ENCODE results near the gene PLEKHJ1. TPM values are rescaled to one million over a fixed set of nuclear protein-coding genes. Genes with fewer than 3 reads are reported as not detected.

The PLEKHJ1 gene
- total and polyA plus RNA-seq, 2 of the 13 experiments (the other 11 are each of a cell fraction or from before 2014, with no cell fraction given), result 70.5 to 130 TPM

- TF ChIP-seq ZNF343 (CRISPR knock-in tag; IDR thresholded peaks at IDR 0.05) (no peak), HHEX (CRISPR knock-in tag; IDR thresholded peaks at IDR 0.05) (no peak), GRHL1 (CRISPR knock-in tag; conservative IDR thresholded peaks at IDR 0.05) (no peak), ZNF160 (CRISPR knock-in tag; IDR thresholded peaks at IDR 0.05) (no peak), ZNF790 (CRISPR knock-in tag; IDR thresholded peaks at IDR 0.05; ENCODE audit: borderline replicate concordance) (no peak), ZNF333 (CRISPR knock-in tag; IDR thresholded peaks at IDR 0.05; ENCODE audit: borderline replicate concordance) (0 out of 2 replicates have a peak, but pooled peaks have one; percentile 3), BRF2 (CRISPR knock-in tag; IDR thresholded peaks at IDR 0.05) (0 out of 2 replicates have a peak, but pooled peaks have one; percentile 8), ARNT2 (CRISPR knock-in tag; IDR thresholded peaks at IDR 0.05; ENCODE audit: low read depth) (no peak), AHR (CRISPR knock-in tag; IDR thresholded peaks at IDR 0.05) (no peak), ZBTB38 (CRISPR knock-in tag; IDR thresholded peaks at IDR 0.05) (peak; percentile 38; the same call in 1 of the 2 replicates), RFXANK (CRISPR knock-in tag; IDR thresholded peaks at IDR 0.05) (no peak), MEF2D (CRISPR knock-in tag; IDR thresholded peaks at IDR 0.05) (no peak), ZFP37 (CRISPR knock-in tag; IDR thresholded peaks at IDR 0.05; ENCODE audit: borderline replicate concordance) (no peak), EP300 (IDR thresholded peaks at IDR 0.05; ENCODE audit: low read depth in 2 of 2, low read length in 2 of 2) (no peak), EP300 (CRISPR knock-in tag; IDR thresholded peaks at IDR 0.05; ENCODE audit: borderline replicate concordance) (no peak), FOXO1 (CRISPR knock-in tag; IDR thresholded peaks at IDR 0.05) (no peak), ZNF549 (CRISPR knock-in tag; IDR thresholded peaks at IDR 0.05) (no peak), ZNF770 (CRISPR knock-in tag; IDR thresholded peaks at IDR 0.05) (peak; percentile 97), ZBTB2 (CRISPR knock-in tag; IDR thresholded peaks at IDR 0.05; ENCODE audit: low read depth) (no peak; the same call in 1 of the 2 replicates), TRIM24 (CRISPR knock-in tag; IDR thresholded peaks at IDR 0.05) (0 out of 2 replicates have a peak, but pooled peaks have one; percentile 32), FOXO4 (CRISPR knock-in tag; conservative IDR thresholded peaks at IDR 0.05) (no peak), PRMT3 (CRISPR knock-in tag; IDR thresholded peaks at IDR 0.05; ENCODE audit: borderline replicate concordance, low read depth) (0 out of 2 replicates have a peak, but pooled peaks have one; percentile 1)
Observed at GRCh38 chr19:2237051-2237868, 1.1 kb upstream of the PLEKHJ1 start (continued).
